ENCODE results near the gene ERN2. TPM values are rescaled to one million over a fixed set of nuclear protein-coding genes. Genes with fewer than 3 reads are reported as not detected.

Gene ERN2
- total RNA-seq, 1 experiment from 2014 or later = not detected

GRCh38 chr16:23640615-23640930 is 72.4 kb downstream of the ERN2 start:
- peak; percentile 4 for DNase-seq (ENCODE audit: low spot score)

Other genes with a start within 250 kb of the ERN2 start
- 19.9 and 37.4 TPM in 2 replicates for gene GGA2, start 202.7 kb downstream of the ERN2 start, total RNA-seq (2014; rRNA removed; shearing (Covaris generic))
- 30.8 and 33.1 TPM in 2 replicates for gene EARS2, start 155.9 kb downstream of the ERN2 start, total RNA-seq (2014; rRNA removed; shearing (Covaris generic))
- gene UBFD1, start 155.5 kb downstream of the ERN2 start, total RNA-seq (2014; rRNA removed; shearing (Covaris generic)) = 153 and 157 TPM in 2 replicates
- 254 and 325 TPM in 2 replicates for gene NDUFAB1, start 116.9 kb downstream of the ERN2 start, total RNA-seq (2014; rRNA removed; shearing (Covaris generic))
- 15.0 and 20.1 TPM in 2 replicates for gene PALB2, start 71.9 kb downstream of the ERN2 start, total RNA-seq (2014; rRNA removed; shearing (Covaris generic))
- 51.3 and 82.6 TPM in 2 replicates for gene DCTN5, start 71.8 kb downstream of the ERN2 start, total RNA-seq (2014; rRNA removed; shearing (Covaris generic))
- 56.0 and 62.7 TPM in 2 replicates for gene PLK1, start 34.3 kb downstream of the ERN2 start, total RNA-seq (2014; rRNA removed; shearing (Covaris generic))
- gene CHP2, start 41.8 kb upstream of the ERN2 start, total RNA-seq (2014; rRNA removed; shearing (Covaris generic)) = not detected in 2 replicates
- gene PRKCB, start 122.8 kb upstream of the ERN2 start, total RNA-seq (2014; rRNA removed; shearing (Covaris generic)) = not detected in 2 replicates

All from A172 (cell line).